A549 (cell line): ENCODE data around the gene UNCX.

ENCODE experiments used
- CTCF ChIP-seq: fragments of >200 bp; sonication (Bioruptor Twin); formaldehyde crosslinking; IDR thresholded peaks from 3 replicates; pipeline ENCODE4 v1.5.1; 2016
- USF2 ChIP-seq: fragments of 450-650 bp; IDR thresholded peaks from 2 replicates; pipeline ENCODE4 v1.6.1; 2014; ENCODE audit warnings: antibody characterized with exemption
- ZFP36 ChIP-seq: fragments of 450-650 bp; IDR thresholded peaks from 2 replicates; pipeline ENCODE4 v1.6.1; 2014; ENCODE audit warnings: borderline replicate concordance; ENCODE audit not compliant: partially characterized antibody

- no peak for TF ChIP-seq CTCF
- TF ChIP-seq USF2: no peak
- no peak for TF ChIP-seq ZFP36
Observed at GRCh38 chr7:1229956-1230355, 2.7 kb upstream of the UNCX start.
